ENCODE results near the gene SPA17. TPM values are rescaled to one million over a fixed set of nuclear protein-coding genes. Genes with fewer than 3 reads are reported as not detected.

The SPA17 gene
- total RNA-seq, result 1 to 10 TPM; 2.3 to 4.0 (median 3.0) TPM
- 7.9 TPM for polyA plus RNA-seq
- long read RNA-seq, donor 1, partial matches to known transcripts, result 0 of 3 reads
- long read RNA-seq, donor 1, other reads (novel, unspliced or antisense), result 1 of 3 reads
- long read RNA-seq, donor 2, result 0 reads
- long read RNA-seq, donor 3, partial matches to known transcripts, result 1 of 1 reads
- long read RNA-seq, donor 3, other reads (novel, unspliced or antisense), result 0 of 1 reads
- long read RNA-seq, donor 4, partial matches to known transcripts, result 0 of 2 reads
- long read RNA-seq, donor 4, other reads (novel, unspliced or antisense), result 0 of 2 reads

GRCh38 chr11:124673333-124674167 lies at the start of gene SPA17, which contains the start of gene SIAE:
Gene SPA17 (plus strand): TSS chr11:124673904. CDS start chr11:124675265, 1,361 bp downstream.
Gene SIAE (minus strand): TSS chr11:124673739. CDS start chr11:124673708, 31 bp downstream.
- peak within 1 kb of the TSS; percentile 64 for H3K4me3 ChIP-seq (ENCODE audit: low read length)
- intact Hi-C loops (cut with DNase I), result loop anchor here in 3 of 4 donors (5.0 kb wide), 2 partner anchors 89 to 164 kb away; partner anchors contain the start of gene ESAM (in 2 of the 3)
- under 1% methylated on average over 58 of the region's 58 CpGs for WGBS

GRCh38 chr11:124625504-124626168 lies 48.1 kb upstream of the SPA17 start:
- Histone ChIP-seq H3K27ac (ENCODE audit: low read length) (no peak overlapping the region), H3K9me3 (ENCODE audit: control insufficient read depth, low read length) (no peaks in the 10 kb centered on the region), H3K4me1 (ENCODE audit: control insufficient read depth, insufficient read depth, low read length) (no peaks in the 10 kb centered on the region), H3K27me3 (ENCODE audit: control insufficient read depth, insufficient read depth) (no peaks in the 10 kb centered on the region), H3K4me3 (ENCODE audit: low read length) (no peak overlapping the region)
- ATAC-seq (no peak), DNase-seq (no peak)
- intact Hi-C loops (cut with DNase I), result no loop called here
- WGBS, result 91% methylated on average over 3 of the region's 3 CpGs

More at GRCh38 chr11:124673333-124674167, at the start of gene SPA17, which contains the start of gene SIAE:
- peak; percentile 98 to 99 for ATAC-seq
- peak; percentile 95 to 98 (median 98) for DNase-seq
- H3K4me1 ChIP-seq (ENCODE audit: control insufficient read depth, insufficient read depth, low read length), result peaks cover 4% of the 10 kb centered on the region
- H3K27ac ChIP-seq (ENCODE audit: low read length), result peak within 1 kb of the TSS; percentile 92
- no peaks in the 10 kb centered on the region for H3K9me3 ChIP-seq (ENCODE audit: control insufficient read depth, low read length)
- H3K27me3 ChIP-seq (ENCODE audit: control insufficient read depth, insufficient read depth), result no peaks in the 10 kb centered on the region

- no peak overlapping the region for H3K4me3 ChIP-seq (ENCODE audit: low read length)
- intact Hi-C loops (cut with DNase I), result no loop called here
- no peaks in the 10 kb centered on the region for H3K27me3 ChIP-seq (ENCODE audit: control insufficient read depth, insufficient read depth)
- ATAC-seq (no peak), DNase-seq (no peak)
- no peaks in the 10 kb centered on the region for H3K9me3 ChIP-seq (ENCODE audit: control insufficient read depth, low read length)
- H3K4me1 ChIP-seq (ENCODE audit: control insufficient read depth, insufficient read depth, low read length), result no peaks in the 10 kb centered on the region
- H3K27ac ChIP-seq (ENCODE audit: low read length), result no peak overlapping the region
- WGBS, result 86% methylated on average over 5 of the region's 5 CpGs
Measured at GRCh38 chr11:124627546-124627945, 46.2 kb upstream of the SPA17 start.

- intact Hi-C loops (cut with DNase I), result no loop called here
- Histone ChIP-seq H3K27me3 (ENCODE audit: control insufficient read depth, insufficient read depth) (no peaks in the 10 kb centered on the region), H3K9me3 (ENCODE audit: control insufficient read depth, low read length) (no peaks in the 10 kb centered on the region), H3K27ac (ENCODE audit: low read length) (no peak overlapping the region), H3K4me3 (ENCODE audit: low read length) (no peak overlapping the region), H3K4me1 (ENCODE audit: control insufficient read depth, insufficient read depth, low read length) (no peaks in the 10 kb centered on the region)
- DNase-seq (no peak), ATAC-seq (no peak)
- 85% methylated on average over 4 of the region's 4 CpGs for WGBS
Measured at GRCh38 chr11:124629961-124630360, 43.7 kb upstream of the SPA17 start.

DNA sequence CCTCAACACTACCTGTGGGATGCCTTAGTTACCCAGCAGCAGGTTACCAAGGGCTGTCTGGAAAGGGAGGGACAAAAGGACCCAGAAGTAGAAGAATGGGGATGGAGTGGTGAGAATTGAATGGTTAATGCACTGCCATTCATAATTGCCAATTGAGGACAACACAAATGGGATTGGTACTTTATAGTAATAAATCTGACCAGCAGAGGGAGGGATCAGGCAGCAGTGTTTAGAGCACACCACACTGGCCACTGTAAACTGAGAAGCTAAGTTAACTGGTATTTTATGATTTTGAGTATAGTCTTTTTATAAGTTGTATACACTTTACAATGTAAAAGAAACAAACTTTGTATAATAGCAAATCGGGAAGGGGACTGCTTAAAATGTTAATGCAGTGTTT lies 40.3 kb upstream of the SPA17 start:
- Histone ChIP-seq H3K27me3 (ENCODE audit: control insufficient read depth, insufficient read depth) (no peaks in the 10 kb centered on the region), H3K27ac (ENCODE audit: low read length) (no peak overlapping the region), H3K9me3 (ENCODE audit: control insufficient read depth, low read length) (no peaks in the 10 kb centered on the region), H3K4me1 (ENCODE audit: control insufficient read depth, insufficient read depth, low read length) (no peaks in the 10 kb centered on the region), H3K4me3 (ENCODE audit: low read length) (no peak overlapping the region)
- ATAC-seq, result no peak
- DNase-seq, result no peak
- WGBS, result 96% methylated on average over 1 of the region's 1 CpG
- intact Hi-C loops (cut with DNase I), result no loop called here

DNA sequence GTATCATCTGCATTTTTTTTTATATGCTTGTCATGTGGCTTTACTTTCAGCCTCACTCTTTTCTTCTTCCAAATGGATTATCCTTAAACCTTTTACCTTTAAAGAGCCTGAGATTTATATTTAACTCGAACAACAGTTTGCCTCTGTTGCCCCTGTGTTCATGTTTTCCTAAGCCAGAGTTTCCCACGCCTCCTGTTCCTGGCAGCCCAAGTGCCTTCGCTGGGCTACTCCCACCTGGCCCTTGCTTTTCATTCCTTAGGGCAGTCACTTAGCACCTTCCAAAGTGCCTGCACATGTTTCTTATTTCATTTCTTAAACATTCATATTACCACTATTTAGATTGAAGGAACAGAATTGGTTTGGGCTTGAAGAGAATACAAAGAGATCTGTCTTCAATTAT lies 37.8 kb upstream of the SPA17 start:
- ATAC-seq, result peak in 1 of 2 donors; percentile 68
- H3K4me1 ChIP-seq (ENCODE audit: control insufficient read depth, insufficient read depth, low read length), result no peaks in the 10 kb centered on the region
- DNase-seq, result no peak
- 78% methylated on average over 3 of the region's 3 CpGs for WGBS
- intact Hi-C loops (cut with DNase I), result no loop called here
- H3K27me3 ChIP-seq (ENCODE audit: control insufficient read depth, insufficient read depth), result no peaks in the 10 kb centered on the region
- H3K4me3 ChIP-seq (ENCODE audit: low read length), result no peak overlapping the region
- no peak overlapping the region for H3K27ac ChIP-seq (ENCODE audit: low read length)
- H3K9me3 ChIP-seq (ENCODE audit: control insufficient read depth, low read length), result no peaks in the 10 kb centered on the region

DNA sequence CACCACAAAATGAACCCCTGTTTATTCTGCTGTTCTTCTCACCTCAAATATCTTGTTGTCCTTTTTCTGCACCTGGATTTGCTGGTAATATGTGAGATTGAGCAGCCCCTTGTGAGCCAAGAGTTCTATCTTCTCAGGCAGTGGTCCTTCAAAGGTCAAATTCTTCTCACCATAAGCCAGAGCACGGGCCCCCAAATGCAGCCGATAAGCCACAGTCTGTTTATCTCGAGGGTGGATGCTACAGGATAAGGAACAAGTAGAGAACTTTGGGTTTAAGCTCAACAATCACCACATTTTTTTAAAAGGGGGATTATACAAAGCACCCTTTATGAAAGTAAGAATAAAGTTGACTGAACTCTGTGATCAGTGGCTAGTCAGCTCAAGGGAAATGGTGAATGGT lies 35.2 kb upstream of the SPA17 start:
- Histone ChIP-seq H3K27ac (ENCODE audit: low read length) (no peak overlapping the region), H3K9me3 (ENCODE audit: control insufficient read depth, low read length) (no peaks in the 10 kb centered on the region), H3K4me3 (ENCODE audit: low read length) (no peak overlapping the region), H3K4me1 (ENCODE audit: control insufficient read depth, insufficient read depth, low read length) (no peaks in the 10 kb centered on the region), H3K27me3 (ENCODE audit: control insufficient read depth, insufficient read depth) (no peaks in the 10 kb centered on the region)
- intact Hi-C loops (cut with DNase I), result no loop called here
- DNase-seq (no peak), ATAC-seq (no peak)
- WGBS, result 56% methylated on average over 3 of the region's 3 CpGs

DNA sequence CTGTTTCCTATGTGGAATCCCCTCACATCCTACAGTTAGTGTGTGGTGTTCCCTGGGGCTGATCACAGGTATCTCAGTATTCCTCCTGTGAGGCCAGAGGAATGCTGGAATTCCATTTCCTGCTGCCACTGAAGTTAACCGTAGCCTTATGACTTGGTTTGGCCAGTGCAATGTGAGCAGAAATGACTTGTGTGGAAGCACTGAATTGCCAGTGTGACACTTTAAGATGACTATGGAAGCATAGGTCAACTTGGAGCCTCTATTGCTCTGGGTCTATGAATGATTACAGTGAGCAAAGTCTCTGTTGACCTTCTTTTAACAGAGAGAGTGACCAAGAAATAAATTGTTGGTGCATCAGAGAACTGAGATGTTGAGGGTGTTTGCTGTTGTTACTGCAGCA lies 34.5 kb upstream of the SPA17 start:
- intact Hi-C loops (cut with DNase I), result no loop called here
- H3K27me3 ChIP-seq (ENCODE audit: control insufficient read depth, insufficient read depth), result no peaks in the 10 kb centered on the region
- no peaks in the 10 kb centered on the region for H3K4me1 ChIP-seq (ENCODE audit: control insufficient read depth, insufficient read depth, low read length)
- 71% methylated on average over 1 of the region's 1 CpG for WGBS
- DNase-seq (no peak), ATAC-seq (no peak)
- no peak overlapping the region for H3K27ac ChIP-seq (ENCODE audit: low read length)
- no peak overlapping the region for H3K4me3 ChIP-seq (ENCODE audit: low read length)
- no peaks in the 10 kb centered on the region for H3K9me3 ChIP-seq (ENCODE audit: control insufficient read depth, low read length)

DNA sequence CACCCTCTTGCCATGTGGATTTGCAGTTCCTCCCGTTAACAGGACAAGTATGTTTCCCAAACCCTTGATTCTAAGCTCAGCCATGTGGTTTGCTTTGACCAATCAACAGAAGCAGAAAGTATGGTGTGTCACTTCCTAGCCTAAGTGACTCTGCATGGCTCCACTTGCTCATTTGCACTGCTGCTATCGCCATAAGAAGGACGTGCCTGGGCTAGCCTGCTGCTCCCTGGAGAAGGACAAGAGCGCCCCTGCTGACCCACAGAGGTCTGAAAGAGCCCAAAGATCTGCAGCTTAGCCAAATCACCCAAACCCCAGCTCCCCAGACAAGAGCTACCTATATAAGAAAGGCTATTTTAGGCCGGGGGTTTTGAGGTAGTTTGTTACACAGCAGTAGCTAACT lies 33.0 kb upstream of the SPA17 start:
- H3K9me3 ChIP-seq (ENCODE audit: control insufficient read depth, low read length), result no peaks in the 10 kb centered on the region
- WGBS, result 90% methylated on average over 5 of the region's 5 CpGs
- no peak overlapping the region for H3K4me3 ChIP-seq (ENCODE audit: low read length)
- ATAC-seq (no peak), DNase-seq (no peak)
- intact Hi-C loops (cut with DNase I), result no loop called here
- no peaks in the 10 kb centered on the region for H3K27me3 ChIP-seq (ENCODE audit: control insufficient read depth, insufficient read depth)
- H3K27ac ChIP-seq (ENCODE audit: low read length), result no peak overlapping the region
- no peaks in the 10 kb centered on the region for H3K4me1 ChIP-seq (ENCODE audit: control insufficient read depth, insufficient read depth, low read length)

- no peak overlapping the region for H3K27ac ChIP-seq (ENCODE audit: low read length)
- intact Hi-C loops (cut with DNase I), result no loop called here
- no peaks in the 10 kb centered on the region for H3K4me1 ChIP-seq (ENCODE audit: control insufficient read depth, insufficient read depth, low read length)
- WGBS, result 91% methylated on average over 3 of the region's 3 CpGs
- no peak overlapping the region for H3K4me3 ChIP-seq (ENCODE audit: low read length)
- no peaks in the 10 kb centered on the region for H3K9me3 ChIP-seq (ENCODE audit: control insufficient read depth, low read length)
- ATAC-seq (no peak), DNase-seq (no peak)
- no peaks in the 10 kb centered on the region for H3K27me3 ChIP-seq (ENCODE audit: control insufficient read depth, insufficient read depth)
Measured at GRCh38 chr11:124642628-124643027, 31.1 kb upstream of the SPA17 start.

Data from right cardiac atrium (tissue), 5 donors.